ENCODE results near the gene GLIS2.

GRCh38 chr16:4365615-4366014, 49.7 kb downstream of the GLIS2 start:
- no peak for TF ChIP-seq CTCF (IDR thresholded peaks at IDR 0.05; ENCODE audit: low read depth, low read length)
- no peak for TF ChIP-seq EZH2phosphoT487 (IDR thresholded peaks at IDR 0.05; ENCODE audit: low read depth)

Data from OCI-LY3 (cell line).